SU-DHL-6 (cell line): Measurements from ENCODE around the gene RTN4R.

Experiments
- H2AFZ ChIP-seq: fragments of 200-600 bp; sonication (generic); 2 replicates; pipeline ENCODE4 v1.6.1; 2014; ENCODE audit warnings: low read depth, mild to moderate bottlenecking, moderate library complexity, mixed read lengths, antibody characterized with exemption, low read length; ENCODE audit not compliant: severe bottlenecking
- H3F3A ChIP-seq: fragments of 200-600 bp; shearing (Covaris generic); 2 replicates; pipeline ENCODE4 v1.6.0; 2016; ENCODE audit warnings: antibody characterized with exemption, mild to moderate bottlenecking; ENCODE audit not compliant: insufficient read depth
- H3K27ac ChIP-seq: fragments of 200-600 bp; sonication (generic); 2 replicates; pipeline ENCODE4 v1.5.1; 2016; ENCODE audit warnings: low read depth, mild to moderate bottlenecking, low read length, moderate library complexity, mixed read lengths
- H3K27me3 ChIP-seq: fragments of 200-600 bp; sonication (generic), shearing (Covaris generic); 2 replicates; pipeline ENCODE4 v1.6.0; 2014; ENCODE audit warnings: mild to moderate bottlenecking, low read length
- H3K36me3 ChIP-seq: fragments of 200-600 bp; sonication (generic); 2 replicates; pipeline ENCODE4 v1.6.1; 2014; ENCODE audit warnings: mild to moderate bottlenecking, low read length, mixed read lengths
- H3K4me2 ChIP-seq: fragments of 300-600, 200-600 bp; shearing (Covaris generic), sonication (generic); 2 replicates; pipeline ENCODE4 v1.6.0; 2014; ENCODE audit warnings: low read length, low read depth, mild to moderate bottlenecking; ENCODE audit not compliant: poor library complexity, severe bottlenecking
- H3K4me3 ChIP-seq: fragments of 200-600 bp; sonication (generic); 2 replicates; pipeline ENCODE4 v1.5.1; 2014; ENCODE audit warnings: antibody characterized with exemption, low read length, mild to moderate bottlenecking, mixed read lengths; ENCODE audit not compliant: insufficient read depth, poor library complexity, severe bottlenecking
- H3K79me2 ChIP-seq: fragments of 200-600 bp; sonication (generic); 2 replicates; pipeline ENCODE4 v1.6.1; 2014; ENCODE audit warnings: mild to moderate bottlenecking, low read length, moderate library complexity; ENCODE audit not compliant: insufficient read depth
- H3K9ac ChIP-seq: fragments of 200-600 bp; sonication (generic); 2 replicates; pipeline ENCODE4 v1.7.0; 2014; ENCODE audit warnings: mild to moderate bottlenecking, low read length
- H3K9me2 ChIP-seq: fragments of 200-600 bp; sonication (generic); replicated peaks from 2 replicates; pipeline ENCODE4 v1.6.1; 2014; ENCODE audit warnings: low read length; ENCODE audit not compliant: insufficient read depth
- H3K9me3 ChIP-seq: fragments of 200-600 bp; sonication (generic); 2 replicates; pipeline ENCODE4 v1.6.1; 2014; ENCODE audit warnings: low read length, mixed read lengths; ENCODE audit not compliant: insufficient read depth
- H4K20me1 ChIP-seq: fragments of 200-600 bp; sonication (generic); 2 replicates; pipeline ENCODE4 v1.6.1; 2014; ENCODE audit warnings: low read depth, mild to moderate bottlenecking, antibody characterized with exemption, low read length, moderate library complexity, mixed read lengths
- EZH2phosphoT487 ChIP-seq: fragments of 200-600 bp; sonication (generic), shearing (Covaris generic); conservative IDR thresholded peaks from 2 replicates; pipeline ENCODE4 v1.6.1; 2018; ENCODE audit warnings: mild to moderate bottlenecking, antibody characterized with exemption, low read length, moderate library complexity, mixed read lengths
- TF ChIP-seq, protein P1 (sequence below): fragments of 200-600 bp; sonication (generic); IDR thresholded peaks from one replicate; pipeline ENCODE4 v1.5.1; 2017; ENCODE audit warnings: antibody characterized with exemption, mild to moderate bottlenecking, low read length, moderate library complexity; ENCODE audit not compliant: insufficient read depth, poor library complexity, severe bottlenecking

The RTN4R gene

DNA sequence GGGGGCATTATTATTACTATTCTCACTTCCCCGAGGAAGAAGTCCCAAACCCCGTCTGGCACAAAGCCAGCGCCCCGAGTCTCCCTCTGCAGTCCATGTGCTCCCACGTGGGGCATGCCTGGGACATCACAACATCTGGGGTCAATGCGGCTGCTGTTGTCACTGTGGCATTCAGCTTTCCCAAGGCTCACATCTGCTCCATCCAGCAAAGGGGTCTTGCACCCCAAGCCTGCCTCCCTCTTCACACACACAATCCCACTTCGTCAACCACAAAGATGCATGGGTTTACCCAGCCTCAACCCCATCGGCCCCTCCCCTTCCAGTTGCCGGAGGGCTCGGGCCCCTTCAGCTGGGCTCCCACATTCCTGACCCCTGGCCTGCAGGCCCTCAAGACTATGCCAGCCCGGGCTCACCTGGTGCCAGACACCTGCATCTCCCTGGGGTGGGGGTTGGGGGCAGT lies 23.5 kb upstream of the RTN4R start:
- no peaks in the 10 kb centered on the region for H3K9me3 ChIP-seq
- H3K27me3 ChIP-seq, result no peaks in the 10 kb centered on the region
- no peaks in the 10 kb centered on the region for H3K36me3 ChIP-seq
- no peaks in the 10 kb centered on the region for H3F3A ChIP-seq
- no peaks in the 10 kb centered on the region for H3K79me2 ChIP-seq
- no peak overlapping the region for H2AFZ ChIP-seq
- H3K4me3 ChIP-seq, result no peak overlapping the region
- TF ChIP-seq, protein P1, sequence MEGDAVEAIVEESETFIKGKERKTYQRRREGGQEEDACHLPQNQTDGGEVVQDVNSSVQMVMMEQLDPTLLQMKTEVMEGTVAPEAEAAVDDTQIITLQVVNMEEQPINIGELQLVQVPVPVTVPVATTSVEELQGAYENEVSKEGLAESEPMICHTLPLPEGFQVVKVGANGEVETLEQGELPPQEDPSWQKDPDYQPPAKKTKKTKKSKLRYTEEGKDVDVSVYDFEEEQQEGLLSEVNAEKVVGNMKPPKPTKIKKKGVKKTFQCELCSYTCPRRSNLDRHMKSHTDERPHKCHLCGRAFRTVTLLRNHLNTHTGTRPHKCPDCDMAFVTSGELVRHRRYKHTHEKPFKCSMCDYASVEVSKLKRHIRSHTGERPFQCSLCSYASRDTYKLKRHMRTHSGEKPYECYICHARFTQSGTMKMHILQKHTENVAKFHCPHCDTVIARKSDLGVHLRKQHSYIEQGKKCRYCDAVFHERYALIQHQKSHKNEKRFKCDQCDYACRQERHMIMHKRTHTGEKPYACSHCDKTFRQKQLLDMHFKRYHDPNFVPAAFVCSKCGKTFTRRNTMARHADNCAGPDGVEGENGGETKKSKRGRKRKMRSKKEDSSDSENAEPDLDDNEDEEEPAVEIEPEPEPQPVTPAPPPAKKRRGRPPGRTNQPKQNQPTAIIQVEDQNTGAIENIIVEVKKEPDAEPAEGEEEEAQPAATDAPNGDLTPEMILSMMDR, result no peak
- H3K9me2 ChIP-seq, result no peaks in the 10 kb centered on the region
- no peak overlapping the region for H3K4me2 ChIP-seq
- H3K27ac ChIP-seq, result no peak overlapping the region
- no peaks in the 10 kb centered on the region for H4K20me1 ChIP-seq
- no peak overlapping the region for H3K9ac ChIP-seq

DNA sequence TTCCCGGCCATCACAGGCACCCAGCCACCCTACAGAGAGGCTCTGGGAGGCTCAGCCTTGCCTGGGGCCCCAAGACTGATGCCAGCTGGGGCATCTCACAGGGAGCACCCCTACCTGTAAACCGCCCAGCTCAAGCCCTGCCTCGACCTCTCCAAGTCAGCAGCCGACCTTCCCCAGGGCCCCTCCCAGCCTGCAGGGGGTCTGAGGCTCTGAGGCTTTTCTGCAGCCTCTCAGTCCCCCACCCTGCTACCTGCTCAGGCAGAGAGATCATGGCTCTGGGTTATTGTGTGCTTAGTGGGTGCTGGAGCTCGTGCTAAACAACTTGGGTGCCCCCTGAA lies 23.1 kb upstream of the RTN4R start:
- Histone ChIP-seq H2AFZ (no peak overlapping the region), H4K20me1 (no peaks in the 10 kb centered on the region), H3K27me3 (no peaks in the 10 kb centered on the region), H3K4me3 (no peak overlapping the region), H3K9ac (no peak overlapping the region), H3K9me2 (no peaks in the 10 kb centered on the region), H3F3A (no peaks in the 10 kb centered on the region), H3K36me3 (no peaks in the 10 kb centered on the region), H3K79me2 (no peaks in the 10 kb centered on the region), H3K27ac (no peak overlapping the region), H3K4me2 (no peak overlapping the region), H3K9me3 (no peaks in the 10 kb centered on the region)
- TF ChIP-seq, protein P1, result no peak
- TF ChIP-seq EZH2phosphoT487, result no peak

DNA sequence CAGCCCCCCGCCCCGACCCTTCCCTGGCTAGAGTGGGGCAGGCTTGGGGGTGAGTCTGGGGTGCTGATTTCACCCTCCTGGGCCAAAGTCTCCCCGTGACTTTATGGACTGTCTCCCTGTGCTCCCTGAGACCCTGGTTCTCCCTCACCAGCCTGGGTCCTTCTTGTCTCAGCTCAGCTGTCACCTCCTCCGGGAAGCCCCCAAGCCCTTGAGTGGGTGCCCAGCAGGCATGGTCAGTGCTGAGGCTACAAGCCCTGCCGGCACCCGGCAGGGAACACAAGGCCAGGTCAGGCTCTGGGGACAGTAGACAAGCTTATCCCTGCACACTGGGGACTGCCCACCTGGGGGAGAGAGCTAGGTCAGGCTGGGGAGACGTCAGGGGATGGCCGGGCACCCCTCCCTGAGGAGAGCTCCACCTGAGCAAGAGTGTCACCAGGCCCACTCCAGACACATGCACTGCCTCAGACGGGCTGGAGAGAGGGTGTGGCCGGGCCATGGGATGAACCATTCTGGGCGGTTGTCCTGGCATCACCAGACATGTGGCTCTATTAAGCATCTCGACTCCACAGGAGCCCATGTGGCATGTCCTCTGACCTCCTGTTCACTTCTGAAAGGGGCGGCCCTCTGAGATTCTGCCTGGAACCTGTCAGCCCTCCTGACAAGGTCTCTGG lies 22.6 kb upstream of the RTN4R start:
- Histone ChIP-seq H3K27me3 (no peaks in the 10 kb centered on the region), H3K27ac (no peak overlapping the region), H2AFZ (no peak overlapping the region), H4K20me1 (no peaks in the 10 kb centered on the region), H3K4me2 (no peak overlapping the region), H3K36me3 (no peaks in the 10 kb centered on the region), H3F3A (no peaks in the 10 kb centered on the region), H3K9ac (no peak overlapping the region), H3K9me3 (no peaks in the 10 kb centered on the region), H3K4me3 (no peak overlapping the region), H3K79me2 (no peaks in the 10 kb centered on the region), H3K9me2 (no peaks in the 10 kb centered on the region)
- TF ChIP-seq, protein P1, result no peak
- no peak for TF ChIP-seq EZH2phosphoT487
